Measurements from ENCODE around the gene RRAS. TPM values are rescaled to one million over a fixed set of nuclear protein-coding genes. Genes with fewer than 3 reads are reported as not detected.

The RRAS gene
- total and polyA plus RNA-seq, 4 donors = 4.1 to 18.5 (median 11.1) TPM

DNA sequence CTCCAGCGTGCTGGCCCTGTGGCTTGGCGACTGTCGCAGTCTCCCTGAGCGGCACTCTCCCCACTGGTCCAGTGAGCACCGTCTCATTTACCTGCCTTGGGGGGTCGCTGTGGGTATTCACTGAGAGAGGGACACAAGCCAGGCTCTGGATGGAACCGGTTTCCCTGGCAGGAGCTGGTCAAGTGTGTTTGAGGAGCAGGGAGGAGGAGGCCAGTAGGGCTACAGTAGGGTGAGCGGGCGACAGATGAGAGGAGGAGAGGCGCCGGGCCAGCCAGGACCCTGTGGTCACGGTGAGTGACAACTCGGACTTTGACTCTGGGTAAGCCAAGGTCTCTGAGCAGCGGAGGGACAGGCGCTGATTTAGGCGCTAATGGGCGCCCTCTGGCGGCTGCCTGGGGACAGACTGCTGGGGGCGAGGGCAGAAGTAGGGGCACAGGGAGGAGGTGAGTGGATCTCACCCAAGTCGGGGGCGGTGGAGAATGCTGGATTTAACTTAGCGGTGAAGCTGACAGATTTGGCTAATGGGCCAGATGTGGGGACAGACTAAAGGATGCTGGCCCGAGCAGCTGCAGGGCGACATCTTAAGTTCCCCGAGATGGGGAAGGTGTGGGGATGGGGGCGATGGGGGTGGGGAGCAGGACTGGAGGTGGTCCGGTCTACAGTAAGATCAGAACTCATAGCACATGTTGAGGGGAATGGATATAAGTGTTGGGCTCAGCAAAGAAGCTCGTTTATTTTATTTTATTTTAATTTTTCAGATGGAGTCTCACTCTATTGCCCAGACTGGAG lies 32.4 kb upstream of the RRAS start (continued):
- TF ChIP-seq YY1 (IDR thresholded peaks at IDR 0.05) (peak; percentile 51), RXRA (IDR thresholded peaks at IDR 0.05) (peak; percentile 49 to 56)

DNA sequence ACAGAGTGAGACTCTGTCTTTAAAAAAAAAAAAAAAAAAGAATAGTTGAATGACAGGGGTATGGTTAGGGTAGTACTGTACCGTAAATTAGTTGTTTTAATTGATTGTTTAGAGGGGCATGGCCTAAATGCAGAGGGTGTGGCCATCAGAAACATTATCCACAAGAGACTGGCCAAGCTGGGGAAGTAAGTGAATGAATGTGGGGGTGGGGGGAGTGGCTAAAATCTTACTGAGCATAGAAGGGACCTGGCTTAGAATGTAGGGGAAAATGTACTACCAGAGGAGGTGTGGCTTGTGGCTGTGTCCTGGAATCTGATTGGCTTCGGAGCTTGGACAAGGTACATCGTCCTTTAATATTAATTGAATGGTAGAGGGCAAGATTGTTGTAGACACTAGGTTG lies 29.6 kb upstream of the RRAS start:
- Histone ChIP-seq H3K4me1 (ENCODE audit: control insufficient read depth in 4 of 4, insufficient read depth in 4 of 4, low read length in 3 of 4) (peaks cover 8 to 29% (median 20%) of the 10 kb centered on the region in 4 donors), H3K36me3 (ENCODE audit: control insufficient read depth in 4 of 4, insufficient read depth in 3 of 4, low read depth in 1 of 4, low read length in 3 of 4) (peaks cover 0 to 2% (median 0%) of the 10 kb centered on the region in 4 donors), H3K4me3 (ENCODE audit: low read depth in 1 of 3, low read length in 3 of 3) (no peak overlapping the region), H3K9ac (ENCODE audit: low read depth in 1 of 2, low read length in 2 of 2) (no peak overlapping the region), H3K27me3 (ENCODE audit: control insufficient read depth in 4 of 4, insufficient read depth in 4 of 4, low read length in 3 of 4) (no peaks in the 10 kb centered on the region), H3K27ac (ENCODE audit: low read depth in 1 of 2, low read length in 2 of 2) (no peak overlapping the region), H3K9me3 (ENCODE audit: control insufficient read depth in 4 of 4, low read length in 3 of 4) (no peaks in the 10 kb centered on the region)
- no peak for DNase-seq (ENCODE audit: low spot score)
- no peak for TF ChIP-seq TAF1 (conservative IDR thresholded peaks at IDR 0.05)
- no peak for TF ChIP-seq RXRA (IDR thresholded peaks at IDR 0.05)
- no peak for TF ChIP-seq JUND (IDR thresholded peaks at IDR 0.05)
- no peak for TF ChIP-seq FOXA2 (IDR thresholded peaks at IDR 0.05)
- 91% methylated on average over 3 of the region's 3 CpGs for WGBS

DNA sequence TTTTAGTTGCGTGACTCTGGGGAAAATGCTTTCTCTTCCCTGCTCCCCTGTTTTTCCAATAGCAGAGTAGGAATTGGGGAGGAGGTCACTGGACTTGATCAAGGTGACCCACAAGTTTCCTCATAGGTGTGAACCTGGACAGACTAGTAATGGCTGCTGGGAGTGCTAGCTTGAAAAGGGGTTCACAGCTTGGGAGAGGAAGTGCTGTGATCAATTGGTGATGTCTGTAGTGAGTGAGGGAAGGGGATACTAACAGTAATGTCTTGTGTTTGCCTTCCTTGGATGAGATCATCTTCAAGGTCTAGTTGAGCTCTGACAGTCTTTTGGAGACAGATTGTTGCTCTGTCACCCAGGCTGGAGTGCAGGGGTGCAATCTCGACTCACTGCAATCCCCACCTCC lies 27.5 kb upstream of the RRAS start:
- H3K9ac ChIP-seq (ENCODE audit: low read depth in 1 of 2, low read length in 2 of 2) = no peak overlapping the region
- H3K4me1 ChIP-seq (ENCODE audit: control insufficient read depth in 4 of 4, insufficient read depth in 4 of 4, low read length in 3 of 4) = peaks cover 9 to 44% (median 31%) of the 10 kb centered on the region in 4 donors
- no peaks in the 10 kb centered on the region for H3K9me3 ChIP-seq (ENCODE audit: control insufficient read depth in 4 of 4, low read length in 3 of 4)
- 94% methylated on average over 2 of the region's 2 CpGs for WGBS
- H3K27ac ChIP-seq (ENCODE audit: low read depth in 1 of 2, low read length in 2 of 2) = no peak overlapping the region
- no peak for DNase-seq (ENCODE audit: low spot score)
- TF ChIP-seq FOXA1 (IDR thresholded peaks at IDR 0.05) (no peak), TAF1 (conservative IDR thresholded peaks at IDR 0.05) (no peak), HNF4G (IDR thresholded peaks at IDR 0.05) (no peak), GABPA (IDR thresholded peaks at IDR 0.05 in 1 of 2, conservative IDR thresholded peaks at IDR 0.05 in 1 of 2) (no peak), EGR1 (IDR thresholded peaks at IDR 0.05; ENCODE audit: low read depth in 2 of 2) (no peak), RAD21 (IDR thresholded peaks at IDR 0.05) (no peak), HNF4A (conservative IDR thresholded peaks at IDR 0.05) (no peak), FOXA2 (IDR thresholded peaks at IDR 0.05) (no peak)
- TF ChIP-seq, protein P1, sequence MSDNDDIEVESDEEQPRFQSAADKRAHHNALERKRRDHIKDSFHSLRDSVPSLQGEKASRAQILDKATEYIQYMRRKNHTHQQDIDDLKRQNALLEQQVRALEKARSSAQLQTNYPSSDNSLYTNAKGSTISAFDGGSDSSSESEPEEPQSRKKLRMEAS (IDR thresholded peaks at IDR 0.05) = no peak
- TF ChIP-seq, protein P2, sequence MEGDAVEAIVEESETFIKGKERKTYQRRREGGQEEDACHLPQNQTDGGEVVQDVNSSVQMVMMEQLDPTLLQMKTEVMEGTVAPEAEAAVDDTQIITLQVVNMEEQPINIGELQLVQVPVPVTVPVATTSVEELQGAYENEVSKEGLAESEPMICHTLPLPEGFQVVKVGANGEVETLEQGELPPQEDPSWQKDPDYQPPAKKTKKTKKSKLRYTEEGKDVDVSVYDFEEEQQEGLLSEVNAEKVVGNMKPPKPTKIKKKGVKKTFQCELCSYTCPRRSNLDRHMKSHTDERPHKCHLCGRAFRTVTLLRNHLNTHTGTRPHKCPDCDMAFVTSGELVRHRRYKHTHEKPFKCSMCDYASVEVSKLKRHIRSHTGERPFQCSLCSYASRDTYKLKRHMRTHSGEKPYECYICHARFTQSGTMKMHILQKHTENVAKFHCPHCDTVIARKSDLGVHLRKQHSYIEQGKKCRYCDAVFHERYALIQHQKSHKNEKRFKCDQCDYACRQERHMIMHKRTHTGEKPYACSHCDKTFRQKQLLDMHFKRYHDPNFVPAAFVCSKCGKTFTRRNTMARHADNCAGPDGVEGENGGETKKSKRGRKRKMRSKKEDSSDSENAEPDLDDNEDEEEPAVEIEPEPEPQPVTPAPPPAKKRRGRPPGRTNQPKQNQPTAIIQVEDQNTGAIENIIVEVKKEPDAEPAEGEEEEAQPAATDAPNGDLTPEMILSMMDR (IDR thresholded peaks at IDR 0.05; ENCODE audit: low read depth, low read length, missing input control) = no peak
- TF ChIP-seq, protein P3, sequence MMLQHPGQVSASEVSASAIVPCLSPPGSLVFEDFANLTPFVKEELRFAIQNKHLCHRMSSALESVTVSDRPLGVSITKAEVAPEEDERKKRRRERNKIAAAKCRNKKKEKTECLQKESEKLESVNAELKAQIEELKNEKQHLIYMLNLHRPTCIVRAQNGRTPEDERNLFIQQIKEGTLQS (IDR thresholded peaks at IDR 0.05) = no peak
- TF ChIP-seq, protein P4, sequence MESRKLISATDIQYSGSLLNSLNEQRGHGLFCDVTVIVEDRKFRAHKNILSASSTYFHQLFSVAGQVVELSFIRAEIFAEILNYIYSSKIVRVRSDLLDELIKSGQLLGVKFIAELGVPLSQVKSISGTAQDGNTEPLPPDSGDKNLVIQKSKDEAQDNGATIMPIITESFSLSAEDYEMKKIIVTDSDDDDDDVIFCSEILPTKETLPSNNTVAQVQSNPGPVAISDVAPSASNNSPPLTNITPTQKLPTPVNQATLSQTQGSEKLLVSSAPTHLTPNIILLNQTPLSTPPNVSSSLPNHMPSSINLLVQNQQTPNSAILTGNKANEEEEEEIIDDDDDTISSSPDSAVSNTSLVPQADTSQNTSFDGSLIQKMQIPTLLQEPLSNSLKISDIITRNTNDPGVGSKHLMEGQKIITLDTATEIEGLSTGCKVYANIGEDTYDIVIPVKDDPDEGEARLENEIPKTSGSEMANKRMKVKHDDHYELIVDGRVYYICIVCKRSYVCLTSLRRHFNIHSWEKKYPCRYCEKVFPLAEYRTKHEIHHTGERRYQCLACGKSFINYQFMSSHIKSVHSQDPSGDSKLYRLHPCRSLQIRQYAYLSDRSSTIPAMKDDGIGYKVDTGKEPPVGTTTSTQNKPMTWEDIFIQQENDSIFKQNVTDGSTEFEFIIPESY (IDR thresholded peaks at IDR 0.05) = no peak
- H3K27me3 ChIP-seq (ENCODE audit: control insufficient read depth in 4 of 4, insufficient read depth in 4 of 4, low read length in 3 of 4) = no peaks in the 10 kb centered on the region
- no peak overlapping the region for H3K4me3 ChIP-seq (ENCODE audit: low read depth in 1 of 3, low read length in 3 of 3)
- peaks cover 0 to 7% (median 1%) of the 10 kb centered on the region in 4 donors for H3K36me3 ChIP-seq (ENCODE audit: control insufficient read depth in 4 of 4, insufficient read depth in 3 of 4, low read depth in 1 of 4, low read length in 3 of 4)

Measured in liver (tissue), 9 donors.